Measurements from ENCODE around the gene DUSP21. TPM values are rescaled to one million over a fixed set of nuclear protein-coding genes. Genes with fewer than 3 reads are reported as not detected.
"Not testable (repeated sequence)": the region's sequence is repeated elsewhere in the genome, so short reads cannot be mapped to it uniquely, and the experiment has no call there.

DUSP21 gene
- total RNA-seq, 1 donor from 2014 or later: not detected

DNA sequence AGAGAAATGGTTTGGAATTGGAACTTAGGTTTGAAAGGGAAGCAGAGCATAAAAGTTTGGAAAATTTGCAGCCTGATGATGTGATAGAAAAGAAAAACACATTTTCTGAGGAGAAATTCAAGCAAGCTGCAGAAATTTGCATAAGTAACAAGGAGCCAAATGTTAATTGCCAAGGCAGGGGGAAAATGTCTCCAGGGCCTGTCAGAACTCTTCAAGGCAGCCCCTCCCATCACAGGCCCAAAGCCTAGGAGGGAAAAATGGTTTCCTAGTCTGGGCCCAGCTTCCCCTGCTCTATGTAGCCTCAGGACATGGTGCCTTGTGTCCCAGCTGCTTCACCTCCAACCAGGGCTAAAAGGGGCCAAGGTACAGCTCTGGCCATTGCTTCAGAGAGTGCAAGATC is 21.2 kb upstream of the DUSP21 start:
- peaks cover 20% of the 10 kb centered on the region for H3K9me3 Mint-ChIP-seq
- no peaks in the 10 kb centered on the region for H3K4me1 Mint-ChIP-seq
- no peaks in the 10 kb centered on the region for H3K36me3 Mint-ChIP-seq
- DNase-seq (ENCODE audit: low spot score in 2 of 2, unreplicated experiment in 2 of 2): no peak
- no peak overlapping the region for H3K27ac Mint-ChIP-seq
- no peak overlapping the region for H3K4me3 Mint-ChIP-seq
- H3K27me3 Mint-ChIP-seq (ENCODE audit: low read depth): no peaks in the 10 kb centered on the region
- TF ChIP-seq, protein P1, sequence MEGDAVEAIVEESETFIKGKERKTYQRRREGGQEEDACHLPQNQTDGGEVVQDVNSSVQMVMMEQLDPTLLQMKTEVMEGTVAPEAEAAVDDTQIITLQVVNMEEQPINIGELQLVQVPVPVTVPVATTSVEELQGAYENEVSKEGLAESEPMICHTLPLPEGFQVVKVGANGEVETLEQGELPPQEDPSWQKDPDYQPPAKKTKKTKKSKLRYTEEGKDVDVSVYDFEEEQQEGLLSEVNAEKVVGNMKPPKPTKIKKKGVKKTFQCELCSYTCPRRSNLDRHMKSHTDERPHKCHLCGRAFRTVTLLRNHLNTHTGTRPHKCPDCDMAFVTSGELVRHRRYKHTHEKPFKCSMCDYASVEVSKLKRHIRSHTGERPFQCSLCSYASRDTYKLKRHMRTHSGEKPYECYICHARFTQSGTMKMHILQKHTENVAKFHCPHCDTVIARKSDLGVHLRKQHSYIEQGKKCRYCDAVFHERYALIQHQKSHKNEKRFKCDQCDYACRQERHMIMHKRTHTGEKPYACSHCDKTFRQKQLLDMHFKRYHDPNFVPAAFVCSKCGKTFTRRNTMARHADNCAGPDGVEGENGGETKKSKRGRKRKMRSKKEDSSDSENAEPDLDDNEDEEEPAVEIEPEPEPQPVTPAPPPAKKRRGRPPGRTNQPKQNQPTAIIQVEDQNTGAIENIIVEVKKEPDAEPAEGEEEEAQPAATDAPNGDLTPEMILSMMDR (IDR thresholded peaks at IDR 0.05; ENCODE audit: unreplicated experiment): no peak

DNA sequence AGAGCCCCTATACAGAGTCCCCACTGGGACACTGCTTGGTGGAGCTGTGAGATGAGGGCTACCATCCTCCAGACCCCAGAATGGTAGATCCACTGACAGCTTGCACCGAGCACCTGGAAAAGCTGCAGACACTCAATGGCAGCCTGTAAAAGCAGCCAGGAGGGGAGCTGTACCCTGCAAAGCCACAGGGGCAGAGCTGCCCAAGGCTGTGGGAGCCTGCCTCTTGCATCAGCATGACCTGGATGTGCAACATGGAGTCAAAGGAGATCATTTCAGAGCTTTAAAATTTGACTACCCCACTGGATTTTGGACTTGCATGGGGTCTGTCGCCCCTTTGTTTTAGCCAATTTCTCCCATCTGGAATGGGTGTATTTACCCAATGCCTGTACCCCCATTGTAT is 20.6 kb upstream of the DUSP21 start:
- H3K9me3 Mint-ChIP-seq: peaks cover 20% of the 10 kb centered on the region
- H3K36me3 Mint-ChIP-seq; H3K4me1 Mint-ChIP-seq; H3K27me3 Mint-ChIP-seq (ENCODE audit: low read depth); H3K4me3 Mint-ChIP-seq; DNase-seq (ENCODE audit: low spot score in 2 of 2, unreplicated experiment in 2 of 2); H3K27ac Mint-ChIP-seq: not testable (repeated sequence)

GRCh38 chrX:44828008-44828605 is 15.7 kb upstream of the DUSP21 start:
- DNase-seq (ENCODE audit: low spot score in 2 of 2, unreplicated experiment in 2 of 2): no peak
- no peaks in the 10 kb centered on the region for H3K4me1 Mint-ChIP-seq
- H3K27me3 Mint-ChIP-seq (ENCODE audit: low read depth): no peaks in the 10 kb centered on the region
- no peak overlapping the region for H3K27ac Mint-ChIP-seq
- no peak overlapping the region for H3K4me3 Mint-ChIP-seq
- H3K9me3 Mint-ChIP-seq: peaks cover 6% of the 10 kb centered on the region
- TF ChIP-seq, protein P1 (IDR thresholded peaks at IDR 0.05; ENCODE audit: unreplicated experiment): no peak
- no peaks in the 10 kb centered on the region for H3K36me3 Mint-ChIP-seq

DNA sequence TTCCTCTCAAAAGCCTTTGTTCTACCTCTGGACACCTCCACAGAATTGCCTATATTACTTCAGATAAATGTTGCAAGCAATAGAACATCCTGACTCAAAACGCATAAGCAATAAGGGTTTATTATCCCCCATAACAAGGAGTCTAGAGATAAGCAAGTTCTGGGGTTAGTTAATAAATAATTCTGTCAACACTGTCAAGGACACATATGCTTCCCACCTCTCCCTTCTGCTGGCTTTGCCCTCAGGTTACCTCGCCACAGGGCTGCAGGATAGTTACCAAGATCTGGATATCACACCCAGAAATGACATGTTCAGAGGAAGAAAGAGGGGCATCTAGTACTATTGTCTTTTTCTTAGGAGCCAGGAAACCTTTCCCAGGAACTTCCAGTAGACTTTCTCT is 14.0 kb upstream of the DUSP21 start:
- H3K4me3 Mint-ChIP-seq: no peak overlapping the region
- H3K27ac Mint-ChIP-seq: no peak overlapping the region
- H3K27me3 Mint-ChIP-seq (ENCODE audit: low read depth): no peaks in the 10 kb centered on the region
- no peaks in the 10 kb centered on the region for H3K4me1 Mint-ChIP-seq
- H3K36me3 Mint-ChIP-seq: no peaks in the 10 kb centered on the region
- peaks cover 6% of the 10 kb centered on the region for H3K9me3 Mint-ChIP-seq
- no peak for DNase-seq (ENCODE audit: low spot score in 2 of 2, unreplicated experiment in 2 of 2)
- TF ChIP-seq, protein P1 (IDR thresholded peaks at IDR 0.05; ENCODE audit: unreplicated experiment): no peak

DNA sequence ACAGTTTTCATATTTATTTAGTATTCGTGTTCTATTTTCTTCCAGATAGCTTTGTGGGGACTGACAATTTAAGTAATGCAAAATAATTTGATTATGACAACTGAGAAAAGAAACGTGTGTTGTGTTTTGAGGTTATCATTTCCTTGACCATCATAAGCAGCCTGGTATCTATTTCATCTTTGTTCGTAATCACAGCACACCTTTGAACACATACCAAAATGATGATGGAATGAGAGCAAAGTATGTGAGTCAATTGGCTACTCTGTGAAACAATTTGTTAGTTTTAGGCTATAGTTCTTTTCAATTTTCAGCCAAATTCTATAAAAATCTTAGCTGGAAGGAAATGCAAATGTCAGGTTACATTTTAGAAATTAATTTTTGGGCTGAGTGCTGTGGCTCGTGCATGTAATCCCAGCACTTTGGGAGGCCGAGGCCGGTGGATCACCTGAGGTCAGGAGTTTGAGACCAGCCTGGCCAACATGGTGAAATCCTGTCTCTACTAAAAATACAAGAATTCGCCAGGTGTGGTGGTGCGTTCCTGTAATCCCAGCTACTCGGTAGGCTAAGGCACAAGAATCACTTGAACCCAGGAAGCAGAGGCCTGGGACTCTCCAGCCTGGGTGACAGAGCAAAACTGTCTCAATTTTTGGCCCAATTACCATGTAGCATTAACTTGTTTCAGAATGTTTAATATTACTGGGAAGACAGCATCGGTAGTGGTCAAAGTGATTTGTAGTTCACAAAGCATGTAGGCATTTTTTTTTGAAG is 1.1 kb upstream of the DUSP21 start:
- Mint-ChIP-seq H3K27me3 (ENCODE audit: low read depth) (no peaks in the 10 kb centered on the region), H3K4me1 (no peaks in the 10 kb centered on the region), H3K4me3 (no peak overlapping the region), H3K36me3 (peaks cover 2% of the 10 kb centered on the region), H3K9me3 (peaks cover 32% of the 10 kb centered on the region), H3K27ac (no peak overlapping the region)
- DNase-seq (ENCODE audit: low spot score in 2 of 2, unreplicated experiment in 2 of 2): no peak
- TF ChIP-seq, protein P1 (IDR thresholded peaks at IDR 0.05; ENCODE audit: unreplicated experiment): no peak

- DNase-seq (ENCODE audit: low spot score in 2 of 2, unreplicated experiment in 2 of 2): no peak
- Mint-ChIP-seq H3K4me3 (no peak overlapping the region), H3K36me3 (peaks cover 1% of the 10 kb centered on the region), H3K27me3 (ENCODE audit: low read depth) (no peaks in the 10 kb centered on the region), H3K9me3 (peaks cover 31% of the 10 kb centered on the region), H3K4me1 (no peaks in the 10 kb centered on the region), H3K27ac (peak overlapping the region; percentile 2)
- TF ChIP-seq, protein P1 (IDR thresholded peaks at IDR 0.05; ENCODE audit: unreplicated experiment): no peak
Measured at GRCh38 chrX:44843318-44843702, 511 bp upstream of the DUSP21 start.
